ENCODE data around the gene SNX30. TPM values are rescaled to one million over a fixed set of nuclear protein-coding genes. Genes with fewer than 3 reads are reported as not detected.

Gene SNX30
- total RNA-seq, 1 donor from 2014 or later: 12.7 TPM

GRCh38 chr9:112726428-112726827 lies 24.1 kb upstream of the SNX30 start:
- no peaks in the 10 kb centered on the region for H3K27me3 Mint-ChIP-seq (ENCODE audit: low read depth)

DNA sequence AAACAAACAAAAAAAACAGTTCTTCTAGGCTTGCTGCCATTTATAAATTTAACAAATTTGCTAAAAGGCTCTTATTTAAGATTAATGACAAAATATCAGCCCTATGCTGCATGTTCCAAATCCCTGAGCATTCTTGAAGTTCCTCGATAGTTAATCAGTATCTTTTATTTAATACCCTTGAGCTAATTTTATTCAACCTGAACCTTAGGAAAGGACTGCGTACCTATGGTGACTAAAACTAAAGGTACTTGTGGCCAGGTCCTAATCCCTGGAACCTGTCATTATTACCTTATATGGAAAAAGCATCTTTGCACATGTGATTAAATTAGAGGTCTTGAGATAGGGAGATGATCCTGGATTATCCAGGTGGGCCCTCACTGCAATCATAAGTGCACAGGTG lies 22.2 kb upstream of the SNX30 start:
- no peak overlapping the region for H3K4me3 Mint-ChIP-seq
- DNase-seq (ENCODE audit: low spot score in 2 of 2, unreplicated experiment in 2 of 2): no peak
- no peak for TF ChIP-seq CTCF (IDR thresholded peaks at IDR 0.05; ENCODE audit: unreplicated experiment)

More at GRCh38 chr9:112726428-112726827, 24.1 kb upstream of the SNX30 start:
- H3K27ac Mint-ChIP-seq: no peak overlapping the region
- H3K4me3 Mint-ChIP-seq: no peak overlapping the region
- no peaks in the 10 kb centered on the region for H3K9me3 Mint-ChIP-seq
- TF ChIP-seq CTCF (IDR thresholded peaks at IDR 0.05; ENCODE audit: unreplicated experiment): no peak
- no peaks in the 10 kb centered on the region for H3K4me1 Mint-ChIP-seq
- DNase-seq (ENCODE audit: low spot score in 2 of 2, unreplicated experiment in 2 of 2): no peak
- H3K36me3 Mint-ChIP-seq: no peaks in the 10 kb centered on the region

DNA sequence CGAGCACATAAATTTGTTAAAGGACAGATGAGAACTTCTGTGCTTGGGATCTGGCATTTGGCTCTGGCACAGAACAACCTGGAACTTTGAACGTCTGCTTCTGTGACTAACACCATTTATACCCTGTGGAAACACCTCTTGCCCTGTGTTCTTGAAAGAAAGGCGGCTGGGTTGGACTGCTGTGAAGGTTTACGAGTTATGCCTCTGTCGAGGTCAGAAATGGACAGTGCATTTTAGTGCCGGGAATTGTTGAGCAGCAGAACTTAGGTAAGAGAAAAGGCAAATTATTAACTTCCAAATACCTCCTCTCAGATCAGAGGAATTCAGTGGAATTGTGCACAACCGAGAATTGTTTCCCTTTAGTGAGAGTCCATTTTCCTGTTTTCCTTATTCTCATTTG lies 18.6 kb upstream of the SNX30 start:
- DNase-seq (ENCODE audit: low spot score in 2 of 2, unreplicated experiment in 2 of 2): no peak
- Mint-ChIP-seq H3K36me3 (no peaks in the 10 kb centered on the region), H3K9me3 (no peaks in the 10 kb centered on the region), H3K27ac (no peak overlapping the region), H3K4me1 (no peaks in the 10 kb centered on the region), H3K4me3 (no peak overlapping the region), H3K27me3 (ENCODE audit: low read depth) (no peaks in the 10 kb centered on the region)
- TF ChIP-seq CTCF (IDR thresholded peaks at IDR 0.05; ENCODE audit: unreplicated experiment): no peak

More for the DNA sequence above, 22.2 kb upstream of the SNX30 start:
- Mint-ChIP-seq H3K4me1 (no peaks in the 10 kb centered on the region), H3K27me3 (ENCODE audit: low read depth) (no peaks in the 10 kb centered on the region), H3K27ac (no peak overlapping the region), H3K9me3 (no peaks in the 10 kb centered on the region), H3K36me3 (no peaks in the 10 kb centered on the region)

DNA sequence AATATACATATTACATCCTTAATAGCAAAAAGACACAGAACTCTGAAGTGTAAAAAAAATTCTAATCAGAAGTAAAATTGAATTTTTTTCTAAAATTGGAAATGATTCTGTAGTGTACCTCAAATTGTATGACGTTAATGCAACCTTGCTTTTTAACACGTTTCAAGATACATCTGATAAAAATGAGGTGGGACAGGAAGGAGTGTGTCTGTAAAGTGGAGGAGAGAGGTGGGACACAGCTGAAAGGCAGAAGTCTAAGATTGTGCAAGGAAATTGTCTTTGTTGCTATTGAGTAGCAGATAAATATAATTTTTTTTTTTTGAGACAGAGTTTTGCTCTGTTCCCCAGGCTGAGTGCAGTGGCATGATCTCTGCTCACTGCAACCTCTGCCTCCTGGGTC lies 15.7 kb upstream of the SNX30 start:
- Mint-ChIP-seq H3K4me1 (no peaks in the 10 kb centered on the region), H3K36me3 (no peaks in the 10 kb centered on the region), H3K9me3 (no peaks in the 10 kb centered on the region), H3K4me3 (no peak overlapping the region), H3K27me3 (ENCODE audit: low read depth) (no peaks in the 10 kb centered on the region), H3K27ac (no peak overlapping the region)
- no peak for TF ChIP-seq CTCF (IDR thresholded peaks at IDR 0.05; ENCODE audit: unreplicated experiment)
- no peak for DNase-seq (ENCODE audit: low spot score in 2 of 2, unreplicated experiment in 2 of 2)

- TF ChIP-seq CTCF (IDR thresholded peaks at IDR 0.05; ENCODE audit: unreplicated experiment): no peak
- Mint-ChIP-seq H3K36me3 (peaks cover 1% of the 10 kb centered on the region), H3K4me1 (no peaks in the 10 kb centered on the region), H3K9me3 (no peaks in the 10 kb centered on the region), H3K27me3 (ENCODE audit: low read depth) (no peaks in the 10 kb centered on the region), H3K27ac (no peak overlapping the region), H3K4me3 (no peak overlapping the region)
- DNase-seq (ENCODE audit: low spot score in 2 of 2, unreplicated experiment in 2 of 2): no peak
Measured at GRCh38 chr9:112743216-112743836, 7.2 kb upstream of the SNX30 start.

GRCh38 chr9:112744177-112744576 lies 6.4 kb upstream of the SNX30 start:
- Mint-ChIP-seq H3K9me3 (no peaks in the 10 kb centered on the region), H3K4me3 (no peak overlapping the region), H3K4me1 (no peaks in the 10 kb centered on the region), H3K27me3 (ENCODE audit: low read depth) (no peaks in the 10 kb centered on the region), H3K27ac (no peak overlapping the region), H3K36me3 (peaks cover 1% of the 10 kb centered on the region)
- DNase-seq (ENCODE audit: low spot score in 2 of 2, unreplicated experiment in 2 of 2): no peak
- no peak for TF ChIP-seq CTCF (IDR thresholded peaks at IDR 0.05; ENCODE audit: unreplicated experiment)
